Heart right ventricle (tissue), 16 donors: ENCODE data around the gene PSAPL1. TPM values are rescaled to one million over a fixed set of nuclear protein-coding genes. Genes with fewer than 3 reads are reported as not detected.

ENCODE experiments used
- ATAC-seq, 8 donors: fragments of 200-7000 bp; cut with Tn5 transposase; one replicate each; pipeline ENCODE4 v1.9.1; 2020; ENCODE audit warnings: mild to moderate bottlenecking in 8 of 8, moderate library complexity in 8 of 8, moderate number of reproducible peaks in 1 of 8
- DNase-seq, 2 donors: peaks; one replicate each; pipeline ENCODE4 v3.0.0-alpha.2; 2020
- H3K27ac ChIP-seq, 10 donors: fragments of 200-600 bp; sonication (generic) in 2 of 10; one replicate each; pipeline versions ENCODE4 v1.5.0 to v1.8.0; 2020 to 2022; ENCODE audit warnings: mild to moderate bottlenecking in 3 of 10
- H3K27me3 ChIP-seq, 7 donors: fragments of 200-600 bp; one replicate each; pipeline ENCODE4 v1.8.0; 2021 to 2022; ENCODE audit warnings: mild to moderate bottlenecking in 2 of 7
- H3K36me3 ChIP-seq, 9 donors: fragments of 200-600 bp; sonication (generic) in 1 of 9; one replicate each; pipeline versions ENCODE4 v1.5.0 to v1.8.0; 2020 to 2022; ENCODE audit warnings: mild to moderate bottlenecking in 2 of 9
- H3K4me1 ChIP-seq, 9 donors: fragments of 200-600 bp; sonication (generic) in 1 of 9; one replicate each; pipeline versions ENCODE4 v1.5.0 to v1.8.0; 2020 to 2022; ENCODE audit warnings: mild to moderate bottlenecking in 4 of 9
- H3K4me3 ChIP-seq, 10 donors: fragments of 200-600 bp; sonication (generic) in 2 of 10; one replicate each; pipeline versions ENCODE4 v1.5.0 to v1.8.0; 2020 to 2022; ENCODE audit warnings: mild to moderate bottlenecking in 7 of 10, moderate library complexity in 2 of 10
- H3K9me3 ChIP-seq, 11 donors: fragments of 200-600 bp in 10 of 11; sonication (generic) in 2 of 11; one replicate each; pipeline versions ENCODE4 v1.5.0 to v1.8.0; 2013 to 2022; ENCODE audit warnings: mild to moderate bottlenecking in 2 of 11, control low read depth in 1 of 11, moderate library complexity in 1 of 11
- WGBS, 2 donors: extraction: QIAGEN DNeasy Blood & Tissue Kit; methylation state at CpG; one replicate each; pipeline ENCODE4 v1.1.7; 2013; ENCODE audit warnings: inconsistent platforms in 1 of 2; 5-methylcytosine and 5-hydroxymethylcytosine counted together
- intact Hi-C, 10 donors: fragments of 100-400 bp; cut with DNase I; formaldehyde crosslinking; loops; one replicate each; pipeline versions ENCODE4 v1.11.1 to v1.14.2; 2022
- polyA plus RNA-seq, 2 donors: library from polyadenylated mRNA; stranded (reverse); fragments of 200-250 nt; gene quantifications; one replicate each; pipeline ENCODE4 v1.2.3, GENCODE V29; 2013
- total RNA-seq, 10 donors: library from RNA; stranded (reverse); fragmentation: NEBNext Ultra II Directional in 3 of 10; extraction: Animal tissue kit (Norgen Biotek cat#: 25700) in 3 of 10; gene quantifications; one replicate each; pipeline versions ENCODE4 v1.2.1 to v1.2.4, GENCODE V29; 2021 to 2023
- TF ChIP-seq, protein P1 (sequence below), 9 donors: fragments of 200-600 bp; sonication (generic) in 2 of 9; IDR thresholded peaks; one replicate each; pipeline versions ENCODE4 v1.5.0 to v1.8.0; 2021 to 2022; ENCODE audit warnings: antibody characterized with exemption in 9 of 9, mild to moderate bottlenecking in 5 of 9, moderate library complexity in 1 of 9
- donor health status: Arrhythmogenic right ventricular cardiomyopathy.
- donor health status: ischemic (EF 13 %, LVEDD 7.1; RV severe dilation, severe dysfunction).
- donor health status: healthy with polysubstance abuse.
- donor health status: DM: no; HTN: yes; CAD: no.
- donor health status: DM: no; HTN: no; CAD: no.
- donor health status: ischemic (EF 25% LVEDD 6.9; RV normal size, moderate dysfunction).
- donor health status: ischemic (EF 25% LVEDD 5.7; RV mildly dilated, moderate dysfunction).
- donor health status: healthy.
- donor health status: DM: yes; HTN: yes; CAD: no.
- donor health status: Ischemic cardiomyopathy.
- donor health status: ischemic (EF 35%, LVEDD 5.7; RV mildly dilated, moderate dysfunction).
- donor health status: nonischemic (EF 11% LVEDD 7.7; RV severe dilation, severe dysfunction).
- donor health status: DM: yes; HTN: yes; CAD: no.
- donor health status: PGD.
- donor health status: ischemic (EF 29% LVEDD 5.4; RV normal size, mild dysfunction).
- donor health status: nonischemic (EF 23%, LVEDD 6.1; RV moderate dilation, normal function).

PSAPL1 gene
- total and polyA plus RNA-seq, 12 donors: 0.05 TPM; not detected in 11

GRCh38 chr4:7425124-7425523 is 9.6 kb downstream of the PSAPL1 start:
- H3K27ac ChIP-seq: no peak overlapping the region
- TF ChIP-seq, protein P1, sequence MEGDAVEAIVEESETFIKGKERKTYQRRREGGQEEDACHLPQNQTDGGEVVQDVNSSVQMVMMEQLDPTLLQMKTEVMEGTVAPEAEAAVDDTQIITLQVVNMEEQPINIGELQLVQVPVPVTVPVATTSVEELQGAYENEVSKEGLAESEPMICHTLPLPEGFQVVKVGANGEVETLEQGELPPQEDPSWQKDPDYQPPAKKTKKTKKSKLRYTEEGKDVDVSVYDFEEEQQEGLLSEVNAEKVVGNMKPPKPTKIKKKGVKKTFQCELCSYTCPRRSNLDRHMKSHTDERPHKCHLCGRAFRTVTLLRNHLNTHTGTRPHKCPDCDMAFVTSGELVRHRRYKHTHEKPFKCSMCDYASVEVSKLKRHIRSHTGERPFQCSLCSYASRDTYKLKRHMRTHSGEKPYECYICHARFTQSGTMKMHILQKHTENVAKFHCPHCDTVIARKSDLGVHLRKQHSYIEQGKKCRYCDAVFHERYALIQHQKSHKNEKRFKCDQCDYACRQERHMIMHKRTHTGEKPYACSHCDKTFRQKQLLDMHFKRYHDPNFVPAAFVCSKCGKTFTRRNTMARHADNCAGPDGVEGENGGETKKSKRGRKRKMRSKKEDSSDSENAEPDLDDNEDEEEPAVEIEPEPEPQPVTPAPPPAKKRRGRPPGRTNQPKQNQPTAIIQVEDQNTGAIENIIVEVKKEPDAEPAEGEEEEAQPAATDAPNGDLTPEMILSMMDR (IDR thresholded peaks at IDR 0.05): no peak
- H3K4me3 ChIP-seq: no peak overlapping the region
- H3K36me3 ChIP-seq: no peaks in the 10 kb centered on the region
- H3K9me3 ChIP-seq: no peaks in the 10 kb centered on the region
- WGBS, 2 donors: 84 to 87% methylated on average over 13 of the region's 13 CpGs
- no peaks in the 10 kb centered on the region for H3K4me1 ChIP-seq
- intact Hi-C loops: no loop called here
- ATAC-seq (no peak), DNase-seq (no peak)
- no peaks in the 10 kb centered on the region for H3K27me3 ChIP-seq

- Histone ChIP-seq H3K4me3 (no peak overlapping the region), H3K27me3 (no peaks in the 10 kb centered on the region), H3K36me3 (no peaks in the 10 kb centered on the region), H3K9me3 (no peaks in the 10 kb centered on the region), H3K4me1 (no peaks in the 10 kb centered on the region), H3K27ac (no peak overlapping the region)
- TF ChIP-seq, protein P1 (IDR thresholded peaks at IDR 0.05): no peak
- DNase-seq: no peak
- no peak for ATAC-seq
- 81% methylated on average over 18 of the region's 18 CpGs for WGBS, 2 donors
- intact Hi-C loops: no loop called here
Observed at GRCh38 chr4:7424553-7425111, 10.1 kb downstream of the PSAPL1 start.

- DNase-seq: no peak
- no peak for ATAC-seq
- H3K27ac ChIP-seq: no peak overlapping the region
- intact Hi-C loops: no loop called here
- no peaks in the 10 kb centered on the region for H3K27me3 ChIP-seq
- peaks cover 0 to under 1% (median 0%) of the 10 kb centered on the region in 11 donors for H3K9me3 ChIP-seq
- TF ChIP-seq, protein P1 (IDR thresholded peaks at IDR 0.05): no peak
- no peaks in the 10 kb centered on the region for H3K4me1 ChIP-seq
- no peaks in the 10 kb centered on the region for H3K36me3 ChIP-seq
- no peak overlapping the region for H3K4me3 ChIP-seq
- 79 to 80% methylated on average over 17 of the region's 17 CpGs for WGBS, 2 donors
Observed at GRCh38 chr4:7423801-7424552, 10.8 kb downstream of the PSAPL1 start.

- no peak overlapping the region for H3K27ac ChIP-seq
- WGBS, 2 donors: 71 to 89% methylated on average over 5 of the region's 5 CpGs
- H3K4me3 ChIP-seq: no peak overlapping the region
- H3K36me3 ChIP-seq: no peaks in the 10 kb centered on the region
- no peaks in the 10 kb centered on the region for H3K4me1 ChIP-seq
- intact Hi-C loops: no loop called here
- DNase-seq: no peak
- no peak for ATAC-seq
- H3K9me3 ChIP-seq: peaks cover 0 to 6% (median 0%) of the 10 kb centered on the region in 11 donors
- H3K27me3 ChIP-seq: no peaks in the 10 kb centered on the region
- TF ChIP-seq, protein P1 (IDR thresholded peaks at IDR 0.05): no peak
Observed at GRCh38 chr4:7423391-7423790, 11.3 kb downstream of the PSAPL1 start.
